CD1c-positive myeloid dendritic cell (primary cell): ENCODE data around the gene SCAF8.
"Not testable (repeated sequence)": the region's sequence is repeated elsewhere in the genome, so short reads cannot be mapped to it uniquely, and the experiment has no call there.

ENCODE experiments used
- DNase-seq: peaks from one replicate; pipeline ENCODE4 v3.0.0-alpha.2; 2016; ENCODE audit errors: extremely low spot score

The SCAF8 gene

DNA sequence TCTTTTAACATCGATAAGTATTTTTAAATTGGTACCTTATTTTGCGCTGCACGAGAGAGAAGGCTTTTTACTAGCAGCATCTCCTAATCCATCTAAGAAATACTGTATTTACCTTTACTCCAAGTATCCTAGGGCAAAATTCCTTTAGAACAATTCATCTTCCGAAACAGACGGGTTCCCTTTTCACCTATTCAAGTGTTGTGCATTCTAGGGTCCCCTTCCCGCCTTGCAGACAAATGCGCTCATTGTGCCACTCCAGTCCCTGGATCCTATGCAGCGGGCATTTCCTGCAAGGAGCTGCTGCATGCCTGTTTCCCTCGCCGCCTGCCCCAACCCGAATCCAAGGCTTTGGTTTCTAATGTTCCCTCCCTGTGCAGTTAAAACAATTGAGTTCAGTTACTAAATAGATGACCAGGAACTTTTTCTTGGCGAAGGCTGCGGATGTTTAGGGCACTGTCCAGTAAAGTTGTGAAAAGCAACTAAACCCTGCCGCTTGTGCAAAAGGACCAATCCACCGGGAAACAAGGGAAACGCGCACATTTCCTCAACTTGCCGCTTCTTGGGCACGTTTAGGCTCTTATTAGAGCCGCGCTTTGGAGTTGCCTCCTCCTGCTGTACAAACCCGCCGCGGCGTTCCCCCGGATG is 556 bp upstream of the SCAF8 start:
- DNase-seq: no peak

DNA sequence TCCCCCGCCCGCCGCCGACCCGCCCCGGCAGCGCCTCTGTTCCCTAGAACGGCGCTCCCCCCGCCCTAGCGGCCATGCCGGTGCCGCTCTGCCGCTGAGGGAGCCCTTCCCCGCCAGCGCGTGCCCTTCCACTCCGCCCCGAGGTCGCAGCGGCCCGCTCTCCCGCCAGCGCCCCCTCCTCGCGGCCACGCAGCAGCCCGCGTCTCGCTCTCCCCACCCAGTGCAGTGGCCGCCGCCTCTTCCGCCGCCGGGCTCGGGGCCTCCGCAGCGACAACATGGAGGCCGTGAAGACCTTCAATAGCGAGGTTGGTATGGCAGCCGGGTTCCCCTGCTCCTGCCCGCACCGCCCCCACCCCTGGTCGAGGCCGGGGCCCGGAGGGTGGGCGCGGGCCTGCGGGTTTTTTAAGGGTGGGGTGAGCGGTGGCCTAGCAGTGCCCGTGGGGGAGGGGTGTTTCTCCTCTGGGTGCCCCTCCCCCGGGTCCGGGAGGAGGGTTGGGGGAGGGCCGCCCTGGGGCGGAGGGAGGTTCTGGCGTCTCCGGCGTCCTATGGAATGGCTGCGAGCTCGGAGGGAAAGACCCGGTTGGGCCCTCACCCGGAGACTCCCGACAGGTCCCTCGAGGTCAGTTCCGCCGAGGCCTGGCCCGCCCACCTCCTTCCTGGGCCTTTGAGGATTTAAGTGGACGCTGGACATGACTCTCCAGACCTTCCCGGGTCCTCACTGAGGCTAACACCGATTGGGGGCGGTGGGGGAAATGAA is 588 bp downstream of the SCAF8 start:
- peak; percentile 96 for DNase-seq

DNA sequence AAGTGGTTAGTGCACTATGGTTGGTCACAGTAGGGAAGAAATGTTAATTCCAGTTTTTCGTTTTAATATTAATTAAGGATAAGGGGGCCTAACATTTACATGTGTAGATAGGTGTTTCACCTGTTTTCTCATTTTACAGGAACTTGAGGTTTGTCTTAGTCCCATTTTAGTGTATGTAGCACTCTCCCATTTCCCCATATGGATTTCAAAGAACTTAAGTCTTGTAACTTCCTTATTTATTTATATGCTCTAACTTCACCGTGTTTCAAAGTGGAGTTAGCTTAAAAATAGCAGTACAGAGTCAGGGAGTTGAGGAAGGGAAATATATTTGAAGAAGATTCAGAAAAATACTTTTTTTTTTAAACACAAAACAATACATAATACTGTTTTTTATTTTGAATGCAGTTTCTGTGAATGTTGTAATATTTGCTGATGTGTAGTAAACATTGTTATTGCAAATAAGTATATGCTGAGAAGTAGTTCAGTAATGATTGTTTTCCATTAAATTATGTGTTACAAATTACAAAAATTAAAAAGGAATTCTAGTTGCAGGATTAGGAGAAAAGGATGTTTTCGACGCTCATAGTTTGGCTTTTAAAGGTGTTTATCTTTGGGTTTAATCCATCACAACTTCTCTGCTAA is 3.5 kb downstream of the SCAF8 start:
- peak; percentile 66 for DNase-seq

DNA sequence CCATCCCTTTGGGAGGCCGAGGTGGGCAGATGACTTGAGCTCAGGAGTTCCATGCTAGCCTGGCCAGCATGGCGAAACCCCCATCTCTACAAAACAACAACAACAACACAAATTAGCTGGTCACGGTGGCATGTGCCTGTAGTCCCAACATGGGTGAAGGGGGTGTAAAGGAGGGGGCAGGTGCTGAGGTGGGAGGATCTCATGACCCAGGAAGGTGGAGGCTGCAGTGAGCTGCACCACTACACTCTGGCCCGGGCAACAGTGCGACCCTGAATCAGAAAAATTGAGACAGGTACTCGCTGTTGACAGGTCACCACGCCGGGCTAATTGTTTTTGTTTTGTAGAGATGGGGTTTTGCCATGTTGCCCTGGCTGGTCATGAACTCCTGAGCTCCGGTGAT is 4.2 kb downstream of the SCAF8 start:
- DNase-seq: no peak

DNA sequence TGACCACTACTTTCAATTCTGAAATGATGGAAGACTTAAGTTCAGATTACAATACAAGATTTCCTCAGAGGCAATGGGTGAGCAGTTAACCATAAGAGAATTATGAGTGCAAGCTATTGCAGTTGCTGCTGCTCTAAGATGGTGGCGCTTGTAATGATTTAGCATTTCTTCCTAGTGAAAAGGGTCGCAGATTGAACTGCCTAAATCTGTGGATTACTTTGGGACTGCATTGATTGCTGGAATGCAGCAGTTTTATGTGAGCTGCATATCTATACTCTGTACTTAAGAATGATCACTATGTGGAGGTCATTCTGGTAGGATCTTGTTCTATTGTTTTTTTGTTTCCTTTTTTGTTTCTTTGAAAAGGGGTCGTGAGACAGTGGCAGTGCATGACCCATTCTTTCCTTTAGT is 5.3 kb downstream of the SCAF8 start:
- DNase-seq: no peak

DNA sequence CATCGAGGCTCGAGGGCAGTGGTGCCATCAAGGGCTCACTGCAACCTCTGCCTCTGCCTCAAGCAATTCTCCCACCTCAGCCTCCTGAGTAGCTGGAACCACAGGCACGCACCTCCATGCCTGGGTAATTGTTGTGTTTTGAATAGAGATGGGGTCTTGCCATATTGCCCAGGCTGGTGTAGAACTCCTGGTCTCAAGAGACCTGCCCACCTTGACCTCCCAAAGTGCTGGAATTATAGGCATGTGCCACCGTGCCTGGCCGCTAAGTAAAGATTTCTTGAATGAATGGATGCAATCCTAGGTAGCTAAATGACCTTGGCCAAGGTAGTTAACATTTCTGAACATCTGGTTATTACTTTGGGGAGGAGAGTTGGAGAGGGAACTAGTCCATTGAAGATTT is 7.4 kb downstream of the SCAF8 start:
- DNase-seq: no peak

DNA sequence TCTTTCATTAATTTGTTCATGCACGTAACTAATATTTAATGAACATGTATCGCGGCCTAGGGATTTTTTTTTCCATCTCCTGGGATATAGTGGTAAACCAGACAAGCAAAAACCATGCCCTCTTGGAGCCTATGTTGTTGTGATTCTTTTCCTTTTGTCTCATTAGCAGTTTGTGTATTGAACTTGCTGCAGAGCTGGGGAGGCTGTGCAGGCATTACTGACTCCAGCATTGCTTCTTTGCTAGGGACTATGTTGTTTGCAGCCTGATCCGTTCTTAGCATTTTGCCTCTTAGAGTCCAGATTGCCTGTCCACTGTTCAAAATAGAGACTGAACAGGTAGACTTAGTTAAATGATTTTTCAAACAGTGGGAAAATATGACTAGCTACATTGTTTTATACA is 9.7 kb downstream of the SCAF8 start:
- DNase-seq: no peak

DNA sequence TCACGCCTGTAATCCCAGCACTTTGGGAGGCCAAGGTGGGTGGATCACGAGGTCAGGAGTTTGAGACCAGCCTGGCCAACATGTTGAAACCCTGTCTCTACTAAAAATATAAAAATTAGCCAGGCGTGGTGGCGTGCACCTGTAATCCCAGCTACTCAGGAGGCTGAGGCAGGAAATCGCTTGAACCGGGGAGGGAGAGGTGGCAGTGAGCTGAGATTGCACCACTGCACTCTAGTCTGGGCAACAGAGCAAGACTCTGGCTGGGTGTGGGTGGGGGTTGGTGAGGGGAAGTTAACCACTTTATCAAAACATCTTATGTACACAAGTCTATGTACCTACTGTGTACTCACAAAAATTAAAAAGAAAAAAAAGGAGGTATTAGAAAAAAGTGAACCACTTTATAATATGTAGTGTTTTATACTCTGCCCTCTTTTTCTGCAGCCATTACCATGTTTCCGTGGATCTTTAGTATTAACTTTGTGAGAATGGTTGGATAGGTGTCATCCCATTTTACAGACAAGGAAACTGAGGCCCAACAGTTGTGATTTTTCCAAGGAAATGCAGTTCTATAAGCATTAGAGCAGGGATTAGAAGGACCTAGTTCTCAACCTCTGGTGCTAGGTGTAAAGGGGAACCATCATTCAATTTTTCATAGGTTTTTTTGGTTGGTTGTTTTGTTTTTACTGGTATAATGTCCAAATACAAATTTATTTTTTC is 11.0 kb downstream of the SCAF8 start:
- not testable (repeated sequence) for DNase-seq

DNA sequence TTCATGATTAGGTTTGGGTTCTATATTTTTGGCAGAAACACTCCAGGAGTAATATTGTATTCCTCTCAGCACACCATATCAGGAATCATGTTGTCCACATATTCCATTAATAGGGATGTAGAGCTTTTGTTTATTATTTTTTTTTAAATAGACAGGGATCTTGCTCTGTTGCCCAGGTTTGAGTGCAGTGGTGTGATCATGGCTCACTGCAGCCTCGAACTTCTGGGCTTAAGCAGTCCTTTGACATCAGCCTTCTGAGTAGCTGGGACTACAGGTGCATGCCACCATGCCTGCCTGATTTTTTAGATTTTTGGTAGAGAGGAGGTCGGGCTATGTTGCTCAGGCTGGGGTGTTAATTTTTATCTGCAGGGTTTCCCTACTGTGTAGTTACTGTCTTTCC is 12.0 kb downstream of the SCAF8 start:
- DNase-seq: no peak

DNA sequence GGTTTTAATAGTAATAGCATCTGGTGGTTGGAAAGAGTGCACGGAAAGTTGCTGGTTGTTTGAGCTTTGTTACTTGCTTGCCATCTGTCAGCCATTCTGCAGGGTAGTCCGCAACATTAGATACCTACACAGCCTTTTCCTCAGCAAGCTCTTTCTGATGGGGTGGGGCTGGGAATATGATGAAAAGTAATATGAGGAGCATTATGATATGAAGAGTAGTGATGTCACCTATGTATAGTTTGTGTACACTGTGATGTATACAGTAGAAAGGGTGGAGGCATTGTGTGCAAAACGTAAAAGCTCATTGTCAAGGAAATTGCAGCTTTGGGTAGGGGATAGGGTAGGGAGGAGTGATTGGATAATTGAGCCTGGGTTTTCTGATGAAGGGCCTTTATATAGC is 16.1 kb downstream of the SCAF8 start:
- no peak for DNase-seq

DNA sequence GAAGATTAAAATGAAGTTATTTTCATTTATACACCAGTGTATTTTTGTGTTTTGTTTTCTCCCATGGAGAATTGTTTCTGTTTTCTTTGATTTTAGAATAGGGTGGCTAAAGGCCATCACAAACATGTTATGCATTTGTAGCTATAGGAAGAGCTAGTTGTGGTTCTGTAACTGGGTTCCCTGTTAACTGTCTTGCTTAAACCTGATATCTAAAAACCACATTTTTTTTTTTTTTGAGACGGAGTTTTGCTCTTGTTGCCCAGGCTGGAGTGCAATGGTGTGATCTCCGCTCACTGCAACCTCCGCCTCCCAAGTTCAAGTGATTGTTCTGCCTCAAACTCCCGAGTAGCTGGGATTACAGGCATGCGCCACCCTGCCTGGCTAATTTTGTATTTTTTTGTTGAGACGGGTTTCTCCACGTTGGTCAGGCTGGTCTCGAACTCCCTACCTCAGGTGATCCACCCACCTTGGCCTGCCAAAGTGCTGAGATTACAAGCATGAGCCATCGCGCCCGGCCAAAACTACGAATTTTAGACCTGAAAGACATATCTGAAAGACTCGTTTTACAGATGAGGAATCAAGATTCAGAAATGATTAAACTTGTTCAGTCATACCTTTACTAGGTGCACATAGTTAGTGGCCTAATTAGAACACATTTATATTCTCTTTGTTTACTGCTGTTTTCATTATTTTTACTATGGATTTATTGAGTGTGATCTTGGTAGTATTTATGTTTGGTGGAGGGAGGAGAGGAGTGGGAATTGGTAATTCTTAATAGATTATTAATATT is 18.0 kb downstream of the SCAF8 start:
- no peak for DNase-seq

DNA sequence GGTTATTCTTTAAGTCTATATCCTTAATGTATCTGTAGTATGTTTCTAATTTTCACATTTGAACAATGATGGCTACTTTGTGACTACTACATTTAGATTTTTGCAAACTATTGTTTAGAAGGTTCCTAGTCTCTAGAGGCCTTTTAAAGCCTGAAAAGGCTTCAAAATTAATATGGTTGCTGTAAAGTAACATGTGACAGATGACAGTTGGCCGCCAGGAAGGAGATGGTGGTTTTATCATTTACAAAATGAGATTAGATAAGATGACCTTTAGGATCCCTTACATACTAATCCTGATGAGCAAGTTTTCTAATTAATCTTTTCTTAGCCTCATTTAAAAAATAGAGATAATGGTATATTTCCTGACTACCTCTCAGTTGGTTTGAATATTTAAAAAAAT is 18.8 kb downstream of the SCAF8 start:
- DNase-seq: no peak

DNA sequence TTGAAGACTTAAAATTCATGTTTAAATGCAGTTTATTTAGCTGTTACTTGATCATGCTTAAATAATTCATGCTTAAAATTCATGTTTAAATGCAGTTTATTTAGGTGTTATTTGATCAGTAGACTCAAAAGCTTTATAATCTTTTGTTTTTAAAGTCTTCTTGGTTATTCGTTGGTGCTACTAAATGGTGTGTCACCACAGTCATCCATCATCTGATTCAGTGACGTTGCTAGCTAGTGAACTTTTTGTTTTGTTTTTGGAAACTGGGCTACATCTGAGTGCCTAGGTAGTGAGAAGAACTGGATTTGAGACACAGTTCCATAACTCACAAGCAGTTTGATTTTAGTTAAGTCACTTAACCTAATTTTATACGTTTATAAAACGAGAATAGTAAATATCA is 20.9 kb downstream of the SCAF8 start:
- no peak for DNase-seq

DNA sequence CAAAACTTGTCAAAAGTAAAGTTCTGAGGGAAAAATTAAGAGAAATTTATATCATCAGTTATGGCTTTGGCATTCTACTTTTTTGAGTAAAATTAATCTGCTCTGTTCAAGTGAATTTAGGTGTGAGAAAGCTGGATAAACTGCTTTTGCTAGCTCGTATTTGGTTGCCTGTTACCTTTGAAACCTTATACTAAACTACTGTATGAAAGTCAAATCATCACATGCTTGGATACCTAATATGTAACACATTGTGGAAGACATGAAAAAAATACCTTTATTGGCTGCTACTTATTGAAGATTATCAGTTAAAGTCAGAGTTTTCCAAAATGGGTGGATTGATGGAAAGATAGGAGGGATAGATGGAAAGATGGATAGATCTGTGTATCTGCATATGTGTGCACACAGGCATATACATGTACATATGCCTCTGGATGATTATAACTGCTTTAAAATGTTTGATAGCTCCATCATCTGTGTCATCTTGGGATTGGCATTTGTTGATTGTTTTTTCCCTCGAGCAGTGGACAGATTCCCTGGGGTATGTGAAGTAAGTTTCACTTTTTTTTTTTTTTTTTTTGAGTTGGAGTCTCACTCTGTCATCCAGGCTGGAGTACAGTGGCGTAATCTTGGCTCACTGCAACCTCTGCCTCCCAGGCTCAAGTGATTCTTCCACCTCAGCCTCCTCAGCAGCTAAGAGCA is 24.3 kb downstream of the SCAF8 start:
- DNase-seq: no peak

DNA sequence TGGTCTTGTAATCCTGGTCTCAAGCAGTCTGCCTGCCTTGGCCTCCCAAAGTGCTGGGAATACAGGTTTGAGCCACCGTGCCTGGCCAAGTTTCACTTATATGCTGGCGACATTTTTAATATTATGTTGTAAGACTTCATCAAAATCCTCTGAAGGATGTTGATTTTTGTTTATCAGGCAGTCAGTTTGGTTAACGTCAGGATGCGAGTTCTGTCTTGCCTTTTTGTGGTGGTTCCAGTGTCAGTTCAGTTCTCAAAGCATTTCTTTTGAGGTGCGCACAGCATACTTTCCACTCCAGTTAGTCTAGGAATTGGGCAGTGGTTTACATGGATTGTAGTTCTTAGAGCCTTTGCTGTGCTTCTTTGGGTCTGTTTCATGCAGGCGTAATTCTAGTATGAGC is 24.9 kb downstream of the SCAF8 start:
- DNase-seq: no peak

DNA sequence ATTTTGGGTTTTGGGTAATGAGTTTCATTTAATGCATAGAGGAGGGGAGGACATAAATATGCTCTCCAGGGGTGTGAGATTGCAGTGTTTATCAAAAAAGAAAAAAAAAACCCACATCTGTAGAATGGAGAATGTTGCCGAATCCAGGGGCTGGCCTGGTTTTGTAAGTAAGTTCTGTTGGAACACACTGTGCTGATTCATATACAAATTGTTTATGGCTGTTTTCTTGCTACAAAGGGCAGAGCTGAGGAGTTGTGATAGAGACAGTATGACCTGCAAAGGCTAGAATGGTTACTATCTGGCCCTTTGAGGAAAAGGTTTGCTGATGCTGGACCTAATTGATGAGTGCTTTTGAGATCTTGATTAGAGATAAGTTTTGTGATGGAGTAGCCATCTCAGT is 30.4 kb downstream of the SCAF8 start:
- no peak for DNase-seq

DNA sequence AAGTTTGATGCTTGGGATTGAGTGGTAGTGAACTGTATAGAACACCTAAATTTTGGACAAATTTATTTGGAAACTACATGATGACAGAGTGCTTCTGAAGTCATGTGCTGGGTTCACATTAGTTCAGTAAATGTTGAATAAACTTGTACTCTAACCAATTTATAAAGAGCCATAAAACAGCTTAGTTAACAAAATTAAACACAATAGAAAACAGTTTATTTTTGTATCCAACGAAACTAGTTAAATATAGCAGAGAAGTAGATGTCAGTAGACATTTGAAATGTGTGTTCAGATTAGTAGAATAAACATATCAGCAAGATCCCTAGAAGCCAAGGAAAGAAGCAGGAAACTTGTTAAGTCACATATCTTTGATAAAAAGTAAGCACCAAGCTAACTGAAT is 32.1 kb downstream of the SCAF8 start:
- no peak for DNase-seq

DNA sequence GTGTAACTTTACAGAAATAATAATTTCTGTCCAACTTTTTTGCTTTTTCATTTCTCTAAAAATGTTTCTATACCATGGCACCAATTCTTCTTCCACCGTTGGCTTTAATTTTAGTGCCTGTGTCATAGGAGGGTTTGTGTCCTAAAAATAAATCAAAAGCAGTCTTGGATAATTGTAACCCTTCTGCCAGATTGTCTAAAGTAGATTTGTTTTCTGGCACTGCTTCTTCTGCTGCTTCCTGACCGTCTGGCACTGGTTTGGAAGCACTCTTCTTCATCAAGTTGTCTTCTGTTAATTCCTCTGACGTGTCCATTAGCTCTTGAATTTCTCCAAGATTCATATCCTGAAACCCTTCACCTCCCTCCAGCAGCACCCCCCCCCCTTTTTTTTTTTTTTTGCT is 33.1 kb downstream of the SCAF8 start:
- no peak for DNase-seq

DNA sequence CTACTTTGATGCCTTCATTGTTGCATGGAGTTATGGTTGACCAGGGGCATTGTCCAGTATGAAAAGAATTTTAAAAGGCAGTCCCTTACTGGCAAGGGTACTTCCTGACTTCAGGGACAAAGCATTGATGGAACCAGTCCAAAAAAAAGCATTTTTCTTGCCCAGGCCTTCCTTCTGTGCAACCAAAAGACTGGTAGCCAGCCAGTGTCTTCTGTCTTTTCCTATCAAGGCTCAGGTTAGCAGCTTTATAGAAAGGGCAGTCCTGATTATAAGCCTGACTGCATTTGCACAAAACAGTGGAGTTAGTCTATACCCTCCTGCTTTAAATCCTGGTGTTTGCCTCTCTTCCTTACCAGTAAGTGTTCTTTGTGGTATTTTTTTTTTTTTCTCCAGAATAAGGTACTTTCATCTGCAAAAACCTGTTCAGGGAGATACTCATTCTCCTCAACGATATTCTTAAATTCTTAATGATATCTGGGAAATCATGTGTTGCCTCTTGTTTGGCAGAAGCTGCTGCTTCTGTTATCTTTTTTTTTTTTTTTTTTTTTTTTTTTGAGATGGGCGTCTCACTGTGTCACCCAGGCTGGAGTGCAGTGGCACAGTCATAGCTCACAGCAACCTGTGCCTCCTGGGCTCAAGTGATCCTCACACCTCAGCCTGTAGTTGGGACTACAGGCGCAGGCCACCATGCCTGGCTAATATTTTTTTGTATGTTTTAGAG is 33.9 kb downstream of the SCAF8 start:
- DNase-seq: no peak

DNA sequence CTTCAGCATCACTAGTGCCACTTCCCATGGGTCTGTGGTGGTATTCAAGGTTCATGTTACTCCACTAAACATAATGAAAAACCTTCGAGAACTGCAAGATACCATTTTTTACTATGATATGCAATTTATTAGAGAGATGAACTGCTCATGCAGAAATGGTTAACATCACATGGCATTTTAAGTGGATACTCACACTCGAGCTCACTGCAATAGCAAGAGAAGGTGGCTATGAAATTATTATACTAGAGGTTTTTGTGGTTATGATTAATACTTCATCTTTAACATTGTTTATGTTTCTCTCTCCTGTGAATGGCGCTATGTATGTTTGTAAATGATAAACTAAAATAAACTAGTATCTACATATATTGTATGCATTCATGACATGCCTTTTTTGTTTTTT is 35.1 kb downstream of the SCAF8 start:
- no peak for DNase-seq
